NCI-H1105 treated with DMSO at 0.1 percent for 48 hours (cell line): ENCODE results near the gene UCK2.

ENCODE experiments used
- DNase-seq: peaks from one replicate; lab custom pipeline; 2025; lab: John Stamatoyannopoulos, UW

Gene UCK2

DNA sequence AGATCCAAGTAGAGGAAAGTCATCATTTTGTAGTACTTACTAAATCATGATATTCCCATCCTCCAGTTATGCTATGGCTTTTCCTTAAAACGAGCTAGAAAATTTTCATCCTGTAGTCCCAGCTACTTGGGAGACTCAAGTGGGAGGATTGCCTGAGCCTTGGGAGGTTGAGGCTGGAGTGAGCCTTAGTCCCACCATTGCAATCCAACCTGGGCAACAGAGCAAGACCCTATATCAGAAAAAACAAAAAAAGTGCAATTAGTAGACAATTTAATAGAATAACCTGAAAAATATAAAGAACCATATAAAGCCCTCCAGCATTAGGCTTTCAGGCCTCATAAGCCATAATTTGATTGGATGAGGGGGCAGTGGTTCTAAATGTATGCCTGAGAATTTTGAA is 6.8 kb downstream of the UCK2 start:
- no peak for DNase-seq

DNA sequence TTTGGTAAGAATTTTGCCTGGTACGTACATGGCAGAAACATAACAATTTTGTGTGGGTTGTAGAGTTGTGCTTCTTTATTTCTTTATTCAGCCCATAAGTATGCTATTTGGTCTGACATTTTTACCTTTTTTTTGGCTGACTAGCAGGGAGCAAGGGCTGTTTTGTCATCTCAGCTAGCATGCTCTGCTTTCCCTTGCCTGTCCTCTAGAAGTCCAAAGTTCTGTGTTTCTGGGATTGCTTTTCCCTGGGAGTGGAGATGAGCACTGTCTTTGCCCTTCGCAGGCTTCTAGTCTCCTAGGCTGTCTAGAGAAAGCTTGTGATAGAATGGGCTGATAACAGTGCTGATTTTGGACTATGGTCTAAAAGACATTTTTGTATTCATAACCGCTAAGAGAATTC is 7.5 kb downstream of the UCK2 start:
- DNase-seq = no peak

DNA sequence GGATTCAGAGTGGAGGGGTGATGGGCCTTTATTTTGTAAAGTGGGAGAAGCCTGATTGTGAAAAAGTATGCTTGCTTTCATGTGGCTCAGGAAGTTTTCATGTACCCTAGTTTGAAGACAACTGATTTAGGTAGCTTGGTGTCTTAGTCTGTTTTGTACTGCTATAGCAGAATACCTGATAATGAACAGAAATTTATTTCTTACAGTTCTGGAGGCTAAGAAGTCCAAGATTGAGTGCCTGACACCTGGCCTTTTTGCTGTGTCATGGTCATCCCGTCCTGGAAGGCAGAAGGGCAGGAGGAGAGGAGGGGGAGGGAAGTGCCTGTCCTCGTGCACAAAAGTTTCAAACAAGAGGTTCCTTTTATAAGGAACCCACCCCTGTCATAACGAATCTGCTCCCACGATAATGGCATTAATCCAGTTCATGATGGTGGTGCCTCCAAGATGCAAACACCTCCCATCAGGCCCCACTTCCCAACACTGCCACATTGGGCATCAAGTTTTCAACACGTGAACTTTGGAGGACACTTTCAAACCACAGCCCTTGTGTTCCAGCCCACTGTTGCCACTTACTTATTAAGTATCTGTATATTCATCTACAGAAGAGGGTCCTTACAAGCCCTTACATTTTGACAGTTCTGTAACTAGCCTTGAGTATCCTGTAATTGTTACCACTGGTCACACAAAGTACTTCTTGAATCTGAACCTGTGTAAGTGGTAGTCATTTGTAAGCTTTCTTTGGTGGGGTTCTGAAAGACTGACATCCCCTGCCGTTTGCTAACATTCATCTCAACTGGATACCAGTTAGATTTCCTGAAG is 9.5 kb downstream of the UCK2 start:
- DNase-seq = no peak

DNA sequence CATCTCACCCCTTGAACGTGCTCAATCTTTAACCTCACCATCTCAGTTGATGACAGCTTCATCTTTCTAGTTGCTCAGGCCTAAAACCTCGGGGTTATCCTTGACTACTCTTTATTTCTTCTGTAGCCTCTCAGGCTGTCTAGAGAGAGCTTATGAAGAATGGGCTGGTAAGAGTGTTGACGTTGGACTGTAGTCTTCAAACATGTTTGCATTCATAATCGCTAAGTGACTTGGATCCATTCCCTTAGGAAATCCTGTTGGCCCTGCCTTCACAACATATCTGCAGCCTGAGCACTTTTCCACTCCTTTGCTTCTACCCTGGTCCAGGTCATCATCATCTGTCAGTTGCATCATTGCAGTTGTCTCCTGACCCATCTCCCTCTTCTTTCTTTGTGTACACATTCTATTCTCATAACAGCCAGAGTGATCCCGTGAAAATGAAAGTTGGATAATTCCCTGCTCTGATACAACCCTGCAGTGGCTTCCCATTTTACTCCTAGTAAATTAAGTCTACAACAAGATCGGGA is 10.5 kb downstream of the UCK2 start:
- DNase-seq = no peak

DNA sequence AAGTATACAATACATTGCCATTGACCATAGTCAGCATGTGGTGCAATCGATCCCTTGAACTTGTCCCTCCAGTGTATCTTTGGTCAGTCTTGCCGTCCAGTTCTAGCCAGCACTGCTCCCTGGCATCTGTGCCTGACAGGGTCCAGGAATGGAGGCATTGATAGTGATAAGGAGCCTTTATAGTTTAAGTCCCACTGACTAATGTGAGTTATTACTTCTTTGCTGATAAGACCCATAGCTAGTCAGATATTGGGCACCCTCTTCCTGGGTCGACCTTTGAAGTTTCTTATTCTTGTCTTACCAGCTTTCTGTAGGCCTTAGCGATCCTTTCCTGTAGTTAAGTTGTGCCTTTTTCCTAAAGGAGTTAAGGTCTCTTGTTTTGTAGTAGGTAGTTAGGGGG is 13.0 kb downstream of the UCK2 start:
- DNase-seq = no peak

DNA sequence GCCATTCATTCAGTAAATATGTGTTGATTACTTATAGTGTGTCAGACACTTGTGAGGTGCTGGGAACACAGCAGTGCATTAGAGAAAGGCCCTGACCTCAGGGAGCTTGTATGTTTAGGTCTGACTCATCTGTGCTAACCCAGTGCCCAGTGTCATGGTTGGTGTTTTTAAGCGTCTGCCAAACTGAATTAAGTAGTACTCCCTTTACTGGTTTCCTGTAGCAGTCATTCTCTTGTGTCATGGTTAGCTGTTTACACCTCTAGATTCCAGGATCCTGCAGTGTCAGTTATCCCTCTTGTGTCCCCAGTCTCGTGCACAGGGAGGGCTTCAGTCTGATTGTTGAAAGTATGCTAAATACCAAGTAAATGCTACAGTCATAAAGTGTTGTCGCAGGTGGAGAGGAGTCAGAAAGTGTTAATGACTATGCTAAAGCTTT is 14.2 kb downstream of the UCK2 start:
- no peak for DNase-seq

DNA sequence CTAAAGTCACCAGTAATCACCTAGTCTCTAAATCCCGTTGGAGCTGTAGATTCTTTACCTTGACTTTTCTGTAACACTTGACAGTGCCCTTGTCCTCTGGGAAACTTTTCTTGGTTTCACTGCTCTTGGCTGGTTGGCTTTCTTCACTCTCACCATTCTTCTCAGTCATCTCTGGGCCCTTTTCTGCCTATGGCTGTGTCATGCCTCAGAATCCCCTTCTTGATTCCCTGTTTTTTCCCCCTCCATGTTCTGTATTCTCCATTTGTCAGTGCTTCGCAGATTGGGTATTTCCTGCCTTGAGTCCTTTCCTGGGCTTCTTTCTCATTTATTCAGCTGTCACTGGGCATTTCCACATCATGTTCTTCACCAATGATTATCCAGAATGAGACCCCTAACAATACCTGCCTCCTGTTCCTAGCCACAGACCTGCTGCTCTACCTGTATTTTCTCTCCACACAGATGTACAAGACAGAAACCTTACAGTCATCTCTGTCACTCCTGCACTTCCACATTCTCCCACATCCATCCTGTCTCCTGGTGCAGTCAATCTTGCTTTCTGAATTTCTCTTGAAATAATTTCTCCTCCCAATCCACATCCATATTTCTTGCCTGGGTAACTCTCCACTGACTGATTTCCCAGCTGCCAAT is 14.7 kb downstream of the UCK2 start:
- DNase-seq = no peak

DNA sequence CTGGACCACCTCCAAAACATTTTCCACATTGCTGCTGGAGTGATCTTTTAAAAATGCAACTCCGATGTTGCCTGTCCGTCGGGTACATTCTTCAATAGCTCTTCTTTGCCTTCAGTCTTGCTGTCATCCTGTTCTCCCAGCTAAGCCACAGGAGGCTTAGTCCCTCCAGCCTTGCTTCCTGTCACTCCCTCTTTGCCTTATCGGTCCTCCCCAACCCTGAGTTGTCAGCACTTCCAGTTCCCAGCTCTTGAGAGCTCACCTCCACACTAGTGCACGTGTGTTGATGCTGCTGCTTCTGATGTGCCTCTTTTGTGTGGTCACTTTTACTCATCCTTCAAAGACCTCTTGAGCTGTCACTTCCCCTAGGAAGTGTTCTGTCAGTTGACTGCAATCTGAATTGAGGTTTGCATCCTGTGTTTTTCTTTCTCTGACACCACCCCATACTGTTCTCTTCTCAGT is 15.3 kb downstream of the UCK2 start:
- DNase-seq = peak; percentile 12

DNA sequence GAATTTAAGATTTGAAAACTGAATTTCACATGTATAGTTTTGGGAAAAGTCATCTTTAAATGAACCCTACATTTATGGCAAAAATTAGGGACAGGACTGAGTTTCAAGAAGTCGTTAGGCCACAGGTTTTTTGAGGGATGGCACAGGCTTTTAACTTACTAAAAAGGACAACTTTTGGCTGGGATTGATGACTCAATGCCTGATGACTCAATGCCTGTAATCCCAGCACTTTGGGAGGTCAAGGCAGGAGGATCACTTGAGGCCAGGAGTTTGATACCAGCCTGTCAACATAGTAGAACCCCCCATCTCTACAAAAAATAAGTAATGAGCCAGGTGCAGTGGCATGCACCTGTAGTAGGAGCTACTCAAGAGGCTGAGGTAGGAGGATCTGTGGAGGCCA is 15.9 kb downstream of the UCK2 start:
- no peak for DNase-seq

DNA sequence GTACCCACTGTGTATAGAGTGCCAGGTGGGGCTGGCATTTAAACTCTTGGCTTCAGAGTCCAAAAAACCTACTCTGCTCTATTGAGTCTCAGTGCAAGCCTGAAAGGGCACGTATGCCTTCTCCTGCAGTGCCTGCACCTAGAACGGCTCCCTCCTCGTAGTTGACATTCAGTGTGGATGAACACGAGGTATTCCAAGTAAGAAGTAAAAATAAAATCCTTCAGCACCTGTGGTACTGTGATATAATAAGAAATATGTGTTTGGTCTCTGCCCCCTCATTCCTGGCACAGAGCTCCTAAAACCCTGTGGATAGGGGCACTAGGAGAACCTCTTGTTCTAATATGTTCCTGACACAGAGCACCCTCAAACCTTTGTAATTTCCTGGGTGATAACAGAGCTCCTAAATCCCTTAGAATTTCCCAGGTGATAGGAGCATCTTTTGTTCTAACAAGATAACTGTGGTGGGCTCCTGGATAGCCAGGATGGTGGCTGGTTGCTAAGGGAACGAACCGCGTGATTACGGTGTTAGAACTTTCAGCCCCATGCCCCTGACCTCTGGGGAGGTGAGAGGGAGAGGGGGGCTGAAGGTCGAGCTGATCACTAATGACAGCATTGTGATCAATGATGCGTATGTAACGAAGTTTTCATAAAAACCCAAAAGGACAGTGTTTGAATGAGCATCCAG is 16.8 kb downstream of the UCK2 start:
- DNase-seq = no peak

DNA sequence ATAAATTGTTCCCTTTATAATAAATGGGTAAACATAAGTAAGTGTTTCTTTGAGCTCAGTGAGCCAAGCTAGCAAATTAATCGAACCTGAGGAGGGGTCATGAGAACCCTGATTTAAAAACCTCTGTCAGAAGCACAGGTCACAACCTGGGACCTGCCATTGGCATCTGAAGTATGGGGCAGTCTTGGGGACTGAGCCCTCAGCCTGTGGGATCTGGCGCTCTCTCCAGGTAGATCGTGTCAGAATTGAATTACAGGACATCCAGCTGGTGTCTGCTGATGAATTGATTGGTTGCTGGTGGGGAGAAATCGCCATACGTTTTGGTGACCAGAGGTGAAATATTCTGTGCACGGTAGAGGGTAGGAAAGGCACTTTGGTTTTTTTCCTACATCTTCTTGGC is 17.5 kb downstream of the UCK2 start:
- DNase-seq = no peak

DNA sequence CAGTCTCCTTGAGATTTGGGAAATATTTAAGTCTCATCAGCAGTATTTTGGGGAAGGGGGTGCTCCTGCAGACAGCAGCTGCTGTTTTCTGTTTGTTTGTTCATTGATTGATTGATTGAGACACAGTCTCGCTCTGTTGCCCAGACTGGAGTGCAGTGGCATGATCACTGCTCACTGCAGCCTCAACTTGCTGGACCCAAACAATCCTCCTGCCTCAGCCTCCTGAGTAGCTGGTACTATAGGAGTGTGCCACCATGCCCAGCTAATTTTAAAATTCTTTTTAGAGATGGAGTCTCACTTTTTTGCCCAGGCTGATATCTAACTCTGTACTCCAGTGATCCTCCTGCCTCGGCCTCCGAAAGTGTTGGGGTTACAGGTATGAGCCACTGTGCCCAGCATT is 18.2 kb downstream of the UCK2 start:
- no peak for DNase-seq

DNA sequence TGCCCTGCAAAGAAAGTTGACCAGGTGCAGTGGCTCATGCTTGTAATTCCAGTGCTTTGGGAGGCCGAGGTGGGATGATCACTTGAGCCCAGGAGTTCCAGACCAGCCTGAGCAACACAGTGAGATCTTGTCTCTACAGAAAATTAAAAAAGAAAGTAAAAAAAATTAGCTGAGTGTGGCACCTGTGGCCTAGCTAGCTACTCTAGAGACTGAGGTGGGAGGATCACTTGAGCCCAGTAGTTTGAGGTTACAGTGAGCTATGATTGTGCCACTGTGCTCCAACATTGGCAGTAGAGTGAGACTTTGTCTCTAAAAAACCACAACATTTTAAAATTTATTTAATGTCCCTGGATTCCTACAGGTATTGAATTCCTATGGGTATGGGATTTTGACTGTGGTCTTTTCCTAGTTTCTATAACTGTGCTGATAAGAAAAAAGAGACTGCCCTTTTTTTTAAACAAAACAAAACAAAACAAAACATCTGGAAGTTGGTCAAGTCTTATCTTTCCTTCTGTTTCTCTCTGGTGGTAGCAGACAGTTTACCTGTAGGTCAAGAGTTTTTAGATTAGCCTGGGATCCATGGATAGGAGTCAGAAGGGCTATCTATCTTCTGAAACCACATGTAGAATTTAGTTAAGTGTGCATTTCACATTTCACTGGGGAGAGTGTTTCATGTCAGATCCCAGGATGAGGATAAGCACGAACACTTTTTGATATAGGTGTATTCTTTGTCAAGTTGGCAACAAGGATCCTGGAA is 18.8 kb downstream of the UCK2 start:
- DNase-seq = no peak

DNA sequence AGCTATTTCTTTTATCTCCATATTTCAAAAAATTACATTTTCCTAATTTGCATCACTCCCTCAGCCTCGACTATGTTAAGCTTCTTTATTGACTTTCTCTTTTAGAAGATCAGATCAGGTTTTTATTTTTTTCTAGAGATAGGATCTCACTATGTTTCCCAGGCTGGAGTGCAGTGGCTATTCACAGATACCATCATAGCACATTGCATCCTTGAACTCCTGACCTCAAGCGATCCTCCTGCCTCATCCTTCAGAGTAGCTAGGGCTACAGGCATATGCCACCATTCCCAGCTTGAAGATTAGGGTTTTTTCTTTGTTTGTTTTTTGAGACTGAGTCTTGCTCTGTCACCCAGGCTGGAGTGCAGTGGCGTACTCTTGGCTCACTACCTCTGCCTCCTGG is 20.1 kb downstream of the UCK2 start:
- no peak for DNase-seq

DNA sequence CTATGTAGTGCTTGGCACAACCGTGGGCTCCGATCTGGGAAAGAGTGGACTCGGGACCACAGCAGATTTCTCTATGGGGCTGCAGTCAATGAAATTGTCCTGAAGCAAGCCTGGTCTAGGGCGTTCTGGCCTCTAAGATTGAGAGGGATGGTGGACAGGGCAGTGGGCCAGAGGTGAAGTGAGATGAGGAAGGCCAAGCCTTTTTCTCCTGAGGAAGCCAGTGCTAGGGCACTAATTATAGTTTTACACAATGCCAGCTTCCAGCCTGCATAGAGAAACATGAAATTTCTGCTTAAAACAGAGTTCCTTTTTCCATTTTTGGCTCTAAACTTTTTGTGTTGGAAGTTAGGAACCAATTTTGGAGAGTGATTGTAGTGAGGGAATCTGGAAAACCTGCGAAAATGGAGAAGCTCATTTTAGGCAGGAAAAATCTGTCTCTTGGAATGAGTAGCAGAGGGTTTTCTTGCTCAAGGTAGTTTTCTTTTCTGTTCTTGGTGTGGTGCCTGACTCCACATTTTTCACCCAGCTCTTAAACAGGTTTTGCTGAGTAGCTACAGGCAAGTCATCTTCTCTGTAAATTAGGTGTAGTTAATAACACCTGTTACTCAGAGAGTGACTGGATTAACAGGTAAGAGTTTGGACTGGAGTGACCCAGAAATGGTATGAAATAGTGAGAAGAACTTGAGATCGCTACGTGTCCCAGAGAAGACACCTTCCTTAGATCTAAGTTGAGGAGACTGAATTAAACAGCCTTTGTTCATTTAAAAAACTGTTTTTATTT is 22.1 kb downstream of the UCK2 start:
- DNase-seq = no peak

DNA sequence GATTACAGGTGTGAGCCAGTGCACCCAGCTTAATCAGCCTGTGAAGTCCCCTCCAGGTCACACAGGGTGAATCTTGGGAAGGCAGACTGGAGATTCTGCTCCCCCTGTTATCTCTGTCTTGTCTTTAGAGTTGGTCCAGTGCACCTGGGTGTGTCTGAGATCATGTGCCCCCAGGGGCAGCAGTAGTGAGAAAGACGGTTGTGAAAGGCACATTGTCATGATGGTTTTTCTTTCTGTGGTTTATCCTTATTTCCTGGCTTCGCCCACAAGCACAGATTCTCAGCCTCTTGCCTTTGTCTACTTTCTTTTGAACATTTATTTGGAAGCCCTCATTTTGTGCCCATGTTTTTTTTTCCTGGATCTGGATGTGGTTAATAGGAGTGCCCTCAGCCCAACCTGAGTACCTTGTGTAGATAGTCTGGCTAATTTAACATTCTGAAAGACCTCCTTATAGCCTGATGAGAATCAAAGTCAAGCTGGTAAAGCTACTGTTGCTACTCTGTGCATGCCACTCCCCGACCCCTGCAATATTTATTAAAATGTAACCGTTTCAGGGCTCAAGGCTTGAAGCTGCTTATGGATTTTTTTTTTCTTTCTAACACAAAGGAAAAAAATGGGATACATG is 23.7 kb downstream of the UCK2 start:
- no peak for DNase-seq

DNA sequence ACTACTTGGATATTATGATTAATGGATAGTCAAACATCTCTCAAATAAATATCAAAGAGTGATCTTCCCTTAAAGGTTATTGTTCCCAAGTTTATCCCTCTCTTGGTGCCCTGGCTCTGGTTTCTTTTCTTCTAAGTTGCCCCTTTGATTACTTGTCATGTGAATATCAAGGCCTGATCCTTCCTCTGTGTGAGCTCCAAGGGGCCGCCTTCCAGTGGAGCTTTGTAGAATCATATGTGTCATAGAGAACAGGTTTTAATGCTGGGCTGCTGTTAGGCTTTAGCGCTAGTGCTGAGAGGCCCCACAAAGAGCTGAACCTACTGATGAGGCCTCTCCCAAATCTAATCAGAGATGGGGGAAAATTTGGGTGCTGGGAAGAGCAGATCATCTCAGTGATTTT is 25.5 kb downstream of the UCK2 start:
- DNase-seq = no peak

DNA sequence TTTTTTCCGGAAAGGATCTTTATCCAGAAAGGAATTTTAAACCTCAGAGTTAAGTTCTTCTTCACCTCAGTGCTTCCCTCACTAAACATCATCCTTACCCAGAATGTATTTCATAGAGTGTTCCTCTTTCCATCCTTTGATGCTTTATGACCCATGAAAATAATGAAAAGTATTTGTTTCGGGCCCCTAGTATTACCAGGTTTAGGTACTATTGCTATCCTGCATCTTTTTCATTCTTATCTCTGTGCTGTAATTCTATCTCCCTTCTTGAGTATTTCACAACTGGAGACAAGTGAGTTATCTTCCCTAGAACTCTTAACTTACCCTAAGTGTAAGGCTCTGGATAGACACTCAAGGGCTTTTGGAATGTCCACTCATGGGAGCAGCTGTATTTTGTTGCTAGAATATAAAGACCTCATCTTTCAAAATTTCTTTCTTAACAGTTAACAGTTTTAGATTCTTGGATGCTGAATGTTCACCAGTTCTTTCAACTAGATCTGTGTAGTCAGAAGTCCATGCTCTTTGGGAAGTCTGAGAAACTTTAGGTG is 26.2 kb downstream of the UCK2 start:
- no peak for DNase-seq

DNA sequence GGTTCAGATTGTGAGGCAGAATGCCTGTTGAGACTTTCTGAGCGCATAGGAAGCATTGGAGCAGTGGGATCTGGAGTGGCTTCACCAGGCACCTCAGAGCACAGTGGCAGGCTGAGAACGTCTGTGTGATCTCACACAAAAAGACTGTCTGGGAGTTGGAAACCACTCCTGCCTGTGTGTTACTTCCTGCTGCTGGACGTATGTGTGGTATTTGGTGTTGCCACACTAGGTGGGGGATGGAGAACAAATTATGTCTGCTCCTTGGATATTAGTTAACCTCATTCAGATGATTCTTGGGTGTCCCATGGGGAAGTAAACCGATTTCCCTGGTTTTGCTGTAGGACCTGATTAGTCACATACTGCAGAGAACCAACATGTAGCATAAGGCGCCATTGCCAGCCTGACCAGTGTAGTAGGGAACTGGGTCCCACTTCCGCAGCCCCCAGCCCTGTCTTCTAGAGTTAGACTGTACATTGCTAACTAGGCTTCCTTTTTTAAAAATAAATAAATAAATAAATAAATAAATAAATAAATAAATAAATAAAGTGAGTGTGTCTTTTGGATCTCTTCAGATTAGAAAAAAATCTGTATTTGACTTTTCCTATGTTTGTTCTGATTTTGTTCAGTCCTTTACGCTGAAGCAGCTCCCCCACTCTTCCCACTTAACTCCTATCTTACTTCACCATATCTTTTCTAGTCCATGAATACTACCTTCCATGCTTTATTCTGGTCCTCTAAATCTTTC is 26.9 kb downstream of the UCK2 start:
- DNase-seq = no peak
